Measurements from ENCODE around the gene ATP2B3.

Gene ATP2B3

GRCh38 chrX:153622661-153623309 lies 105.3 kb downstream of the ATP2B3 start:
- DNase-seq: no peak

- no peak for DNase-seq
Observed at GRCh38 chrX:153623310-153624029, 106.0 kb downstream of the ATP2B3 start.

GRCh38 chrX:153624196-153625091 lies 107.0 kb downstream of the ATP2B3 start:
- no peak for DNase-seq

- no peak for DNase-seq
Observed at GRCh38 chrX:153625271-153626024, 108.0 kb downstream of the ATP2B3 start.

GRCh38 chrX:153626025-153626633 lies 108.7 kb downstream of the ATP2B3 start:
- DNase-seq: no peak

- no peak for DNase-seq
Observed at GRCh38 chrX:153626863-153627674, 109.6 kb downstream of the ATP2B3 start.

GRCh38 chrX:153627675-153628111 lies 110.3 kb downstream of the ATP2B3 start:
- DNase-seq: no peak

GRCh38 chrX:153628129-153628528 lies 110.7 kb downstream of the ATP2B3 start:
- DNase-seq: no peak

- DNase-seq: no peak
Observed at GRCh38 chrX:153628665-153629064, 111.2 kb downstream of the ATP2B3 start.

GRCh38 chrX:153631346-153631745 lies 113.9 kb downstream of the ATP2B3 start:
- no peak for DNase-seq

- no peak for DNase-seq
Observed at GRCh38 chrX:153631907-153632594, 114.6 kb downstream of the ATP2B3 start.

Measured in Kasumi-1 (cell line).